ENCODE measurements around the gene LDB1.

Gene LDB1, protein sequence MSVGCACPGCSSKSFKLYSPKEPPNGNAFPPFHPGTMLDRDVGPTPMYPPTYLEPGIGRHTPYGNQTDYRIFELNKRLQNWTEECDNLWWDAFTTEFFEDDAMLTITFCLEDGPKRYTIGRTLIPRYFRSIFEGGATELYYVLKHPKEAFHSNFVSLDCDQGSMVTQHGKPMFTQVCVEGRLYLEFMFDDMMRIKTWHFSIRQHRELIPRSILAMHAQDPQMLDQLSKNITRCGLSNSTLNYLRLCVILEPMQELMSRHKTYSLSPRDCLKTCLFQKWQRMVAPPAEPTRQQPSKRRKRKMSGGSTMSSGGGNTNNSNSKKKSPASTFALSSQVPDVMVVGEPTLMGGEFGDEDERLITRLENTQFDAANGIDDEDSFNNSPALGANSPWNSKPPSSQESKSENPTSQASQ

GRCh38 chr10:102120142-102120990, at the start of gene LDB1:
TSS of gene LDB1 (minus strand) at chr10:102120368. CDS start at chr10:102120110, 258 bp downstream.
- peak; percentile 34 to 73 (median 62) for DNase-seq

GRCh38 chr10:102167861-102168260, 47.7 kb upstream of the LDB1 start:
- no peak for DNase-seq

GRCh38 chr10:102163342-102163989, 43.3 kb upstream of the LDB1 start:
- DNase-seq: no peak

- DNase-seq: no peak
Observed at GRCh38 chr10:102159831-102160230, 39.7 kb upstream of the LDB1 start.

GRCh38 chr10:102159051-102159597, 39.0 kb upstream of the LDB1 start:
- DNase-seq: no peak

DNA sequence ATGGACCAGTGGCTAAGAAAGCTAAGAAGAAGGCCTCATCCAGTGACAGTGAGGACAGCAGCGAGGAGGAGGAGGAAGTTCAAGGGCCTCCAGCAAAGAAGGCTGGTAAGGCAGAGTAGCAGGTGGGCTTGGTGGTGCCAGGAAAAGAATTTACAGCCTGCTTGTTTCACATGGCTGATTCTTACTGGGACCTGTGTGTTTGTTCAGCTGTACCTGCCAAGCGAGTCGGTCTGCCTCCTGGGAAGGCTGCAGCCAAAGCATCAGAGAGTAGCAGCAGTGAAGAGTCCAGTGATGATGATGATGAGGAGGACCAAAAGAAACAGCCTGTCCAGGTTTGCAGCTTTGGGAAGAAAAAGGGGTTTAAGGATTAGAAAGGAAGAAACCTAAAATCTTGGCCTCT, 37.1 kb upstream of the LDB1 start:
- no peak for DNase-seq

DNA sequence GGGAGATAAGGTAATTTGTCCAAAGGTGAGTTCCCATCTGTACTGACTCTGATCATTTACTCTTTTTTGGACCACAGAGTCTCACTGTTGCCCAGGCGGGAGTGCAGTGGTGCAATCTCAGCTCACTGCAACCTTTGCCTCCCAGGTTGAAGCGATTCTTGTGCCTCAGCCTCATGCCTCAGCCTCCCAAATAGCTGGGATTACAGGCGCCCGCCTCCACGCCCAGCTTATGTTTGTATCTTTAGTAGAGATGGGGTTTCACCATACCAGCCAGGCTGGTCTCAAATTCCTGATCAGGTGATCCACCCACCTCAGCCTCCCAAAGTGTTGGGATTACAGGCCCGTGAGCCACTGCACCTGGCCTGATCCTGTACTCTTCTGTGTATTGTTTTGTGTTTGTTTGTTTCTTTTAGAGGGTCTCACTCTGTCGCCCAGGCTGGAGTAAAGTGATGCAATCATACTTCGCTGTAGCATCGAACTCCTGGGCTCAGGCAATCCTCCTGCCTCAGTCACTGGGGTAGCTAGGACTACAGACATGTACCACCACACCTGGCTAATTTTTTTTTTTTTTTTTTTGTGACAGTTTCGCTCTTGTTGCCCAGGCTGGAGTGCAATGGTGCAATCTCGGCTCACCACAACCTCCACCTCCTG, 34.4 kb upstream of the LDB1 start:
- DNase-seq: no peak

- no peak for DNase-seq
Observed at GRCh38 chr10:102153093-102153620, 33.0 kb upstream of the LDB1 start.

- peak in 1 of 4 experiments; percentile 48 for DNase-seq
Observed at GRCh38 chr10:102152545-102152890, 32.4 kb upstream of the LDB1 start.

- DNase-seq: peak; percentile 97 to 99 (median 98)
Observed at GRCh38 chr10:102151774-102152544, 31.8 kb upstream of the LDB1 start, which contains the start of gene NOLC1. TSS of gene NOLC1 (plus strand) at chr10:102152389. CDS start at chr10:102152411, 22 bp downstream.

DNA sequence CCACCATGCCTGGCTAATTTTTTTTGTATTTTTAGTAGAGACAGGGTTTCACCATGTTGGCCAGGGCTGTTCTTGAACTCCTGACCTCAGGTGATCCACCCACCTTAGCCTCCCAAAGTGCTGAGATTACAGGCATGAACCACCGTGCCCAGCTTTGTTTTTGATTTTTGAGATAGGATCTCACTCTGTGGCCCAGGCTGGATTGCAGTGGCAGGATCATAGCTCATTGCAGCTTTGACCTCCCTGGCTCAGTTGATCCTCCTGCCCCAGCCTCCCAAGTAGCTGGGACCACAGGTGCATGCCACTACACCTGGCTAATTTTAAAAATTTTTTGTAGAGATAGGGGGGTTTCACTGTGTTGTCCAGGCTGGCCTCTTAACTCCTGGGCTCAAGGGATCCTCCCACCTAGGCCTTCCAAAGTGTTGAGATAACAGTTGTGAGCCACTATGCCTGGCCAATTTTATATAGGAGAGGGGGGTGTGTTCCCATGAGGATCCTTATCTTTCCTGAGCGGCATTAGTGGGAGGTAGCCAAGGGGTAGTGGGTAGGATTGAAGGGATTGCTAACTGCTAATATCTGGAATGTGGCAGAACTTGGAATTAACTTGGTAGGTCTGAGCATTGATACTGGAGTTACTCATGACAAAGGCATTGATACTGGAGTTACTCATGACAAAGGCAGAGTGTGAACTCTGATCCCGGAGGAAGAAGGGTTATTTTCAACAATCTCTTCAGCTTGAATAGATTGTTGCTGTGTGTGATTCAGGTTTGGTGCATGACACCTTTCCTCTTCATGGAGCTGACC, 31.0 kb upstream of the LDB1 start:
- DNase-seq: no peak

- DNase-seq: no peak
Observed at GRCh38 chr10:102148275-102148674, 28.1 kb upstream of the LDB1 start.

GRCh38 chr10:102147561-102147960, 27.4 kb upstream of the LDB1 start:
- DNase-seq: no peak

- no peak for DNase-seq
Observed at GRCh38 chr10:102146971-102147428, 26.8 kb upstream of the LDB1 start.

- DNase-seq: no peak
Observed at GRCh38 chr10:102141583-102142107, 21.5 kb upstream of the LDB1 start.

- no peak for DNase-seq
Observed at GRCh38 chr10:102140913-102141540, 20.9 kb upstream of the LDB1 start.

- no peak for DNase-seq
Observed at GRCh38 chr10:102140218-102140617, 20.1 kb upstream of the LDB1 start.

- DNase-seq: no peak
Observed at GRCh38 chr10:102139281-102140110, 19.3 kb upstream of the LDB1 start.

Measured in activated CD4-positive, CD25-positive, alpha-beta regulatory T cell (primary cell).